Psoas muscle (tissue), 8 donors: Measurements from ENCODE around the gene WBP2. TPM values are rescaled to one million over a fixed set of nuclear protein-coding genes. Genes with fewer than 3 reads are reported as not detected.

Source experiments
- ATAC-seq, 4 donors: fragments of 200-7000 bp; cut with Tn5 transposase; one replicate each; pipeline ENCODE4 v1.9.1; 2020; ENCODE audit warnings: moderate library complexity in 3 of 4, mild to moderate bottlenecking in 2 of 4
- DNase-seq, 2 donors: peaks; one replicate each; pipeline ENCODE4 v3.0.0-alpha.2; 2020
- H3K27ac ChIP-seq: fragments of 200-600 bp; one replicate; pipeline ENCODE4 v1.8.0; 2022
- H3K27me3 ChIP-seq, 3 donors: fragments of 200-600 bp in 1 of 3; one replicate each; pipeline versions ENCODE4 v1.6.1 to v1.8.0; 2013 to 2022; ENCODE audit warnings: low read length in 2 of 3, mild to moderate bottlenecking in 2 of 3, moderate library complexity in 1 of 3; ENCODE audit not compliant: insufficient read depth in 3 of 3
- H3K36me3 ChIP-seq, 2 donors: fragments of 200-600 bp in 1 of 2; one replicate each; pipeline versions ENCODE4 v1.6.1 to v1.8.0; 2013 to 2022; ENCODE audit warnings: low read depth in 1 of 2, mild to moderate bottlenecking in 1 of 2, moderate library complexity in 1 of 2; ENCODE audit not compliant: insufficient read depth in 1 of 2
- H3K4me1 ChIP-seq: fragments of 200-600 bp; one replicate; pipeline ENCODE4 v1.8.0; 2022
- H3K4me3 ChIP-seq: fragments of 200-600 bp; one replicate; pipeline ENCODE4 v1.8.0; 2022; ENCODE audit warnings: mild to moderate bottlenecking
- H3K9me3 ChIP-seq: fragments of 200-600 bp; one replicate; pipeline ENCODE4 v1.8.0; 2022
- WGBS, 3 donors: extraction: QIAGEN DNeasy Blood & Tissue Kit; methylation state at CpG; one replicate each; pipeline versions ENCODE4 v1.1.6 to v1.1.7; 2013; 5-methylcytosine and 5-hydroxymethylcytosine counted together
- intact Hi-C, 2 donors: fragments of 100-400 bp; cut with DNase I; formaldehyde crosslinking; loops; one replicate each; pipeline versions ENCODE4 v1.11.0 to v1.14.2; 2022
- polyA plus RNA-seq, 3 donors: library from polyadenylated mRNA; stranded (reverse); fragments of 200-250 nt; gene quantifications; one replicate each; pipeline ENCODE4 v1.2.3, GENCODE V29; 2013
- total RNA-seq, 4 donors: library from RNA; stranded (reverse); fragmentation: NEBNext Ultra II Directional in 2 of 4; extraction: Animal tissue kit (Norgen Biotek cat#: 25700) in 2 of 4; gene quantifications; one replicate each; pipeline versions ENCODE4 v1.2.1 to v1.2.4, GENCODE V29; 2021 to 2023
- TF ChIP-seq, protein P1 (sequence below): fragments of 200-600 bp; IDR thresholded peaks from one replicate; pipeline ENCODE4 v1.8.0; 2022; ENCODE audit warnings: antibody characterized with exemption
- donor health status: healthy with polysubstance abuse.
- donor health status: DM: no; HTN: no; CAD: no; lungs with moderate emphysema.
- donor health status: Bipolar disorder and iron deficiency.
- donor health status: healthy.
- donor health status: DM: yes; HTN: yes; CAD: no.
- donor health status: DM: no; HTN: no; CAD: no.
- donor health status: DM: no; HTN: no; CAD: no.
- donor health status: DM: yes; HTN: yes; CAD: no.

WBP2 gene
- total and polyA plus RNA-seq, 7 donors, result 109 to 278 (median 149) TPM

DNA sequence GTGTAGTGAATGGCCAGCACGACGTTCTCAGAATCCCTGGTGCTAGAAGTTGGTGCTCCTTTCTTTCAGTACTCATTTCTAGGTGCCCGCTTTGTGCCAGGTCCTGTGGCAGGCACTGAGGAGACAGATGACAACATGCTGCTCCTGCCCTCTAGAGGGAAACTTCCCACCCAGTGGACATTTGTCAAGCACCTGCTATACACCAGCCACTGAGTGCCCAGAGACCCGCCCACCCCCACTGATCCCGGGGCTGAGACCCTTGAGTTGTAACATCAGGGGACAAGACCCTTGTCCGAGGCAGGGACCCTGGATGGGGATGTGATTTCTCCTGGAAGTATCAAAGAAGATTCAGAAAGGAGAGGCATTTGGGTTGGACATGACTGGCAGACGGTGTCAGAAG, 36.0 kb downstream of the WBP2 start:
- TF ChIP-seq, protein P1, sequence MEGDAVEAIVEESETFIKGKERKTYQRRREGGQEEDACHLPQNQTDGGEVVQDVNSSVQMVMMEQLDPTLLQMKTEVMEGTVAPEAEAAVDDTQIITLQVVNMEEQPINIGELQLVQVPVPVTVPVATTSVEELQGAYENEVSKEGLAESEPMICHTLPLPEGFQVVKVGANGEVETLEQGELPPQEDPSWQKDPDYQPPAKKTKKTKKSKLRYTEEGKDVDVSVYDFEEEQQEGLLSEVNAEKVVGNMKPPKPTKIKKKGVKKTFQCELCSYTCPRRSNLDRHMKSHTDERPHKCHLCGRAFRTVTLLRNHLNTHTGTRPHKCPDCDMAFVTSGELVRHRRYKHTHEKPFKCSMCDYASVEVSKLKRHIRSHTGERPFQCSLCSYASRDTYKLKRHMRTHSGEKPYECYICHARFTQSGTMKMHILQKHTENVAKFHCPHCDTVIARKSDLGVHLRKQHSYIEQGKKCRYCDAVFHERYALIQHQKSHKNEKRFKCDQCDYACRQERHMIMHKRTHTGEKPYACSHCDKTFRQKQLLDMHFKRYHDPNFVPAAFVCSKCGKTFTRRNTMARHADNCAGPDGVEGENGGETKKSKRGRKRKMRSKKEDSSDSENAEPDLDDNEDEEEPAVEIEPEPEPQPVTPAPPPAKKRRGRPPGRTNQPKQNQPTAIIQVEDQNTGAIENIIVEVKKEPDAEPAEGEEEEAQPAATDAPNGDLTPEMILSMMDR, result no peak
- DNase-seq, result peak in 1 of 2 donors; percentile 28
- Histone ChIP-seq H3K4me3 (no peak overlapping the region), H3K4me1 (no peaks in the 10 kb centered on the region), H3K27ac (no peak overlapping the region), H3K27me3 (no peaks in the 10 kb centered on the region), H3K36me3 (peaks cover 7 to 99% of the 10 kb centered on the region in 2 donors), H3K9me3 (no peaks in the 10 kb centered on the region)
- intact Hi-C loops, result no loop called here
- peak in 1 of 4 donors; percentile 43 for ATAC-seq
- 85 to 92% (median 88%) methylated on average over 7 of the region's 7 CpGs for WGBS, 3 donors

DNA sequence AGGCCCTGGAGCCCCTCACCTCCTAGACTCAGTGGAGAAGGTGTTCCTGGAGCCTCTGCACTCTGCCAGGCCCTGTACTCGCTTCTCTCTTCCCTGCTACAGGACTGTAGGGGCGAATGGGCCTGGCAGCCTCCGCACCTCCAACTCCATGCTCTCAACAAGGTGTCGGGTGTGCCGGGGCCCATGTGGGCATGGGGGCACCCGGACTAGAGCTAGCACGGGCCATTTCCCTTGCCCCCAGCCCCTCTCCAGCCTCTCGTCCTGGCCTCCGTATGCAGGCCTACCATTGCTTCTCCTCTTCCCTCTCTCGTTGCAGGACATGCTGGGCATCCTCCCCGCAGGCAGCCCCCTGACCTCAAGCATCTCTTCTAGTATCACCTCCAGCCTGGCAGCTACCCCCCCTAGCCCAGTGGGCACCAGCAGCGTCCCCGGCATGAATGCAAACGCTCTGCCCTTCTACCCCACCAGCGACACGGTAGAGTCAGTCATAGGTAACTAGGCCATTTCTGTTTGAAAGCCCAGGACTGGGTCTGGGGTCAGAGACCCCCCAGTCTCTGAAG, 36.7 kb downstream of the WBP2 start:
- Histone ChIP-seq H3K9me3 (no peaks in the 10 kb centered on the region), H3K4me1 (no peaks in the 10 kb centered on the region), H3K36me3 (peaks cover 7 to 99% of the 10 kb centered on the region in 2 donors), H3K4me3 (no peak overlapping the region), H3K27me3 (no peaks in the 10 kb centered on the region), H3K27ac (no peak overlapping the region)
- WGBS, 3 donors, result 92 to 94% (median 93%) methylated on average over 13 to 16 of the region's 16 CpGs
- TF ChIP-seq, protein P1, result no peak
- ATAC-seq, result no peak
- intact Hi-C loops, result no loop called here
- peak in 1 of 2 donors; percentile 51 for DNase-seq

DNA sequence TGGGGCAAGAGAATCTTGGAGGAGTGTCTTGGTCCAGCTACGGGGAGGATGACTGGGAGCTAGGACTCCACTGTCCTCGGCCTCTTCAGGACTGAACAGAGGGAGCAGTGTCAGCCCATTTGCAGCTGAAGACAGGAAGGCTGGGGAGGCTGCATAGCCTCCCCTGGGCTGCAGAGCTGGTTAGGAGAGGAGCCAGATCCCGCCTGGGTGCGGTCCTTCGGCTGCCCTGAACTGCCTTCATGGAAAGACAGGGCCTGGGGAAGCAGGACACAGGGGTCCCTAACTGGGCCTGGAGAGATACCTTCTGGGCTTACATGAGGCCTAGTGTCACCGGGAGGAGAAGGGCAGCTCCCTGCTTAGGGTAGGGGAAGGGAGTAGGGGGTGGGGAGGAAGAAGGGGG, 37.6 kb downstream of the WBP2 start:
- TF ChIP-seq, protein P1, result no peak
- H3K4me3 ChIP-seq, result no peak overlapping the region
- intact Hi-C loops, result no loop called here
- H3K9me3 ChIP-seq, result no peaks in the 10 kb centered on the region
- peaks cover 7 to 99% of the 10 kb centered on the region in 2 donors for H3K36me3 ChIP-seq
- DNase-seq, result peak in 1 of 2 donors; percentile 47
- 88 to 91% (median 90%) methylated on average over 6 of the region's 6 CpGs for WGBS, 3 donors
- no peaks in the 10 kb centered on the region for H3K4me1 ChIP-seq
- no peak for ATAC-seq
- H3K27ac ChIP-seq, result no peak overlapping the region
- H3K27me3 ChIP-seq, result no peaks in the 10 kb centered on the region

DNA sequence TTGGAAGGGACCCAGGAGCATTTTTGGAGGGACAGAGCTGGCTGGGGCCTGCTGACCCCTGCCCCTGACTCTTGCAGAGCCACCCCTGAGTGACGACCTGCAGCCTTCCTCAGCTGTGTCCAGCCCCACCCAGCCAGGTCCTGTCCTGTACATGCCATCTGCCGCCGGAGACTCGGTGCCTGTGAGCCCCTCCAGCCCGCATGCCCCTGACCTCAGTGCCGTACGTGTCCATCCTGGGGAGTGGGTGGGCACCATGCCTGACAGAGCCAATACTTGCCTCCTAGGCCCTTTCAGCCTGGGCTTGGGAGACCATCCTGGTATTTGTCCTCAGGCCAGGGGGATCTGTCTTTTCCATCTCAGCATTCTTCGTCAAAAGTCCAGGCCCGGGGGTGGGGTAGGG, 38.4 kb downstream of the WBP2 start:
- Histone ChIP-seq H3K27me3 (no peaks in the 10 kb centered on the region), H3K4me1 (no peaks in the 10 kb centered on the region), H3K9me3 (no peaks in the 10 kb centered on the region), H3K36me3 (peaks cover 7 to 100% of the 10 kb centered on the region in 2 donors), H3K27ac (no peak overlapping the region), H3K4me3 (no peak overlapping the region)
- DNase-seq (peak in 1 of 2 donors; percentile 41), ATAC-seq (no peak)
- WGBS, 3 donors, result 79 to 92% (median 87%) methylated on average over 9 of the region's 9 CpGs
- TF ChIP-seq, protein P1, result no peak
- intact Hi-C loops, result no loop called here

DNA sequence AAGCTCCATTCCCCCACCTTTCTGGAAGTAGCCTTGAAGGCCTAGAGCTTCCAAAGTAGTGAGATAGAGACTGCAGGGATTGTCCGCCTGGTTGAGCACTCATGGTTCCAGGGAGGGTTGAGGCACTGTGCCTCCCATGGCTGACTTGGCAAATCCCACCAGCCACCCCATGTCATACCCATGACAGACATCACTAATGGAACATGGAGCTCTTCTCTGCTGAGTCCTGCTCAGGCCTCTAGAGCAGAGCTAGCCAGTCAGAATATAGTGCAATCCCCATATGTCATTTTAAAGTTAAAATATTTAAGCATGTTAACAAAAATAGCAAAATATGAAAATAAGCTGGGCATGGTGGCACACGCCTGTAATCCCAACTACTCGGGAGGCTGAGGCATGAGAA, 39.7 kb downstream of the WBP2 start:
- DNase-seq, result no peak
- Histone ChIP-seq H3K4me3 (no peak overlapping the region), H3K36me3 (peaks cover 7 to 100% of the 10 kb centered on the region in 2 donors), H3K9me3 (no peaks in the 10 kb centered on the region), H3K4me1 (peaks cover 2% of the 10 kb centered on the region), H3K27me3 (no peaks in the 10 kb centered on the region), H3K27ac (no peak overlapping the region)
- no peak for ATAC-seq
- intact Hi-C loops, result no loop called here
- WGBS, 3 donors, result 89 to 97% (median 91%) methylated on average over 3 of the region's 3 CpGs
- TF ChIP-seq, protein P1, result no peak
